ENCODE data around the gene METTL1.

- TF ChIP-seq CTCF (conservative IDR thresholded peaks at IDR 0.05) (no peak), EZH2 (IDR thresholded peaks at IDR 0.05; ENCODE audit: low read depth) (no peak)
Observed at GRCh38 chr12:57760347-57760982, 11.4 kb downstream of the METTL1 start.

Measured in PC-9 (cell line).